Loucy (cell line): ENCODE measurements around the gene PABPN1L.

Experiments
- CTCF ChIP-seq: fragments of 200-600 bp; sonication (generic); conservative IDR thresholded peaks from 2 replicates; pipeline ENCODE4 v1.5.1; 2014; ENCODE audit warnings: mild to moderate bottlenecking, antibody characterized with exemption, low read length
- EZH2phosphoT487 ChIP-seq: fragments of 200-600 bp; IDR thresholded peaks from 2 replicates; pipeline ENCODE4 v1.6.1; 2018; ENCODE audit warnings: antibody characterized with exemption, mild to moderate bottlenecking, moderate library complexity, borderline replicate concordance

- TF ChIP-seq CTCF (no peak), EZH2phosphoT487 (no peak)
Measured at GRCh38 chr16:88915639-88916327, 49.3 kb upstream of the PABPN1L start.
